ENCODE data around the gene MPPE1. TPM values are rescaled to one million over a fixed set of nuclear protein-coding genes. Genes with fewer than 3 reads are reported as not detected.

The MPPE1 gene
- total RNA-seq, 4 donors from 2014 or later, result 19.5 to 33.8 (median 21.4) TPM

GRCh38 chr18:11887328-11888128 is 20.6 kb downstream of the MPPE1 start:
- no peak for TF ChIP-seq POLR2AphosphoS5 (IDR thresholded peaks at IDR 0.05)
- no peak for TF ChIP-seq POLR2A (IDR thresholded peaks at IDR 0.05)
- no peak for TF ChIP-seq EP300 (IDR thresholded peaks at IDR 0.05)
- no peak for TF ChIP-seq CTCF (IDR thresholded peaks at IDR 0.05)
- ATAC-seq, result no peak
- Histone ChIP-seq H3K36me3 (peaks cover 0 to 92% of the 10 kb centered on the region in 2 donors), H3K4me1 (no peaks in the 10 kb centered on the region), H3K4me3 (no peak overlapping the region), H3K27me3 (no peaks in the 10 kb centered on the region), H3K9me3 (no peaks in the 10 kb centered on the region), H3K27ac (no peak overlapping the region)
- WGBS, 2 donors (ENCODE audit: low coverage in 1 of 2), result 78 to 86% methylated on average over 3 to 8 of the region's 8 CpGs

GRCh38 chr18:11886577-11887110 is 21.5 kb downstream of the MPPE1 start:
- Histone ChIP-seq H3K27ac (no peak overlapping the region), H3K4me1 (no peaks in the 10 kb centered on the region), H3K9me3 (no peaks in the 10 kb centered on the region), H3K27me3 (no peaks in the 10 kb centered on the region), H3K36me3 (peaks cover 0 to 91% of the 10 kb centered on the region in 2 donors), H3K4me3 (no peak overlapping the region)
- TF ChIP-seq POLR2AphosphoS5 (IDR thresholded peaks at IDR 0.05) (no peak), POLR2A (IDR thresholded peaks at IDR 0.05) (no peak), EP300 (IDR thresholded peaks at IDR 0.05) (no peak), CTCF (IDR thresholded peaks at IDR 0.05) (no peak)
- WGBS, 2 donors (ENCODE audit: low coverage in 1 of 2), result 96% methylated on average over 8 of the region's 19 CpGs; no CpG with 5 or more reads in 1 of the 2 donors
- no peak for ATAC-seq

- ATAC-seq, result no peak
- TF ChIP-seq POLR2A (IDR thresholded peaks at IDR 0.05) (no peak), POLR2AphosphoS5 (IDR thresholded peaks at IDR 0.05) (no peak)
- Histone ChIP-seq H3K27ac (no peak overlapping the region), H3K4me3 (no peak overlapping the region), H3K4me1 (no peaks in the 10 kb centered on the region), H3K9me3 (no peaks in the 10 kb centered on the region), H3K27me3 (no peaks in the 10 kb centered on the region), H3K36me3 (peaks cover 0 to 91% of the 10 kb centered on the region in 2 donors)
- WGBS, 2 donors (ENCODE audit: low coverage in 1 of 2), result 65 to 73% methylated on average over 5 to 18 of the region's 22 CpGs
Observed at GRCh38 chr18:11885278-11885947, 22.7 kb downstream of the MPPE1 start.

- Histone ChIP-seq H3K27ac (no peak overlapping the region), H3K27me3 (no peaks in the 10 kb centered on the region), H3K4me1 (no peaks in the 10 kb centered on the region), H3K4me3 (no peak overlapping the region), H3K36me3 (peaks cover 0 to 86% of the 10 kb centered on the region in 2 donors), H3K9me3 (no peaks in the 10 kb centered on the region)
- WGBS, 2 donors (ENCODE audit: low coverage in 1 of 2), result 97 to 100% methylated on average over 5 to 6 of the region's 12 CpGs
- ATAC-seq, result no peak
- TF ChIP-seq EP300 (IDR thresholded peaks at IDR 0.05) (no peak), POLR2A (IDR thresholded peaks at IDR 0.05) (no peak), CTCF (IDR thresholded peaks at IDR 0.05) (no peak), POLR2AphosphoS5 (IDR thresholded peaks at IDR 0.05) (no peak)
Observed at GRCh38 chr18:11884396-11885030, 23.6 kb downstream of the MPPE1 start.

- WGBS, 2 donors (ENCODE audit: low coverage in 1 of 2), result 53 to 86% methylated on average over 1 of the region's 1 CpG
- H3K36me3 ChIP-seq, result peaks cover 0 to 82% of the 10 kb centered on the region in 2 donors
Observed at GRCh38 chr18:11883153-11883552, 25.0 kb downstream of the MPPE1 start.

More at GRCh38 chr18:11883153-11883552, 25.0 kb downstream of the MPPE1 start:
- H3K27me3 ChIP-seq, result no peaks in the 10 kb centered on the region
- no peak overlapping the region for H3K4me3 ChIP-seq
- TF ChIP-seq EP300 (IDR thresholded peaks at IDR 0.05), result no peak
- TF ChIP-seq POLR2AphosphoS5 (IDR thresholded peaks at IDR 0.05), result no peak
- TF ChIP-seq POLR2A (IDR thresholded peaks at IDR 0.05), result no peak
- no peak for TF ChIP-seq CTCF (IDR thresholded peaks at IDR 0.05)
- ATAC-seq, result no peak
- H3K9me3 ChIP-seq, result no peaks in the 10 kb centered on the region
- H3K4me1 ChIP-seq, result no peaks in the 10 kb centered on the region
- H3K27ac ChIP-seq, result no peak overlapping the region

Data from gastroesophageal sphincter (tissue), 4 donors.